Ishikawa (cell line): ENCODE measurements around the gene PCDHA8.

Experiments
- CEBPB ChIP-seq: IDR thresholded peaks from 2 replicates; pipeline ENCODE4 v1.6.1; 2012
- CREB1 ChIP-seq: IDR thresholded peaks from 2 replicates; pipeline ENCODE4 v1.6.1; 2012; ENCODE audit warnings: low read depth
- EGR1 ChIP-seq: IDR thresholded peaks from 2 replicates; pipeline ENCODE4 v1.6.1; 2012
- EP300 ChIP-seq: IDR thresholded peaks from 2 replicates; pipeline ENCODE4 v1.6.1; 2012; ENCODE audit warnings: borderline replicate concordance
- FOXM1 ChIP-seq: IDR thresholded peaks from 2 replicates; pipeline ENCODE4 v1.6.1; 2012; ENCODE audit warnings: low read depth, borderline replicate concordance
- MAX ChIP-seq: IDR thresholded peaks from 2 replicates; pipeline ENCODE4 v1.6.1; 2012
- RAD21 ChIP-seq: IDR thresholded peaks from 2 replicates; pipeline ENCODE4 v1.6.1; 2012; ENCODE audit warnings: low read depth
- REST ChIP-seq: IDR thresholded peaks from 2 replicates; pipeline ENCODE4 v1.6.1; 2012; ENCODE audit warnings: low read depth, mild to moderate bottlenecking
- TCF12 ChIP-seq: IDR thresholded peaks from 2 replicates; pipeline ENCODE4 v1.6.1; 2012; ENCODE audit warnings: low read depth
- TEAD4 ChIP-seq: IDR thresholded peaks from 2 replicates; pipeline ENCODE4 v1.6.1; 2012
- YY1 ChIP-seq: IDR thresholded peaks from 2 replicates; pipeline ENCODE4 v1.6.1; 2012; ENCODE audit warnings: low read depth
- ZBTB7A ChIP-seq: IDR thresholded peaks from 2 replicates; pipeline ENCODE4 v1.6.1; 2012; ENCODE audit warnings: low read depth

The PCDHA8 gene

DNA sequence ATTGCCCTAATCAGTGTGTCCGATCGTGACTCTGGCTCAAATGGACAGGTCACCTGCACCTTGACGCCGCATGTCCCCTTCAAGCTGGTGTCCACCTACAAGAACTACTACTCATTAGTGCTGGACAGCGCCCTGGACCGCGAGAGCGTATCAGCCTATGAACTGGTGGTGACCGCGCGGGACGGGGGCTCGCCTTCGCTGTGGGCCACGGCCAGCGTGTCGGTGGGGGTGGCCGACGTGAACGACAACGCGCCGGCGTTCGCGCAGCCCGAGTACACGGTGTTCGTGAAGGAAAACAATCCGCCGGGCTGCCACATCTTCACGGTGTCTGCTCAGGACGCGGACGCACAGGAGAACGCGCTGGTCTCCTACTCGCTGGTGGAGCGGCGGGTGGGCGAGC, 42.4 kb downstream of the PCDHA8 start:
- TF ChIP-seq RAD21 (no peak), REST (peak; percentile 45; the same call in 1 of the 2 replicates), EP300 (no peak)

DNA sequence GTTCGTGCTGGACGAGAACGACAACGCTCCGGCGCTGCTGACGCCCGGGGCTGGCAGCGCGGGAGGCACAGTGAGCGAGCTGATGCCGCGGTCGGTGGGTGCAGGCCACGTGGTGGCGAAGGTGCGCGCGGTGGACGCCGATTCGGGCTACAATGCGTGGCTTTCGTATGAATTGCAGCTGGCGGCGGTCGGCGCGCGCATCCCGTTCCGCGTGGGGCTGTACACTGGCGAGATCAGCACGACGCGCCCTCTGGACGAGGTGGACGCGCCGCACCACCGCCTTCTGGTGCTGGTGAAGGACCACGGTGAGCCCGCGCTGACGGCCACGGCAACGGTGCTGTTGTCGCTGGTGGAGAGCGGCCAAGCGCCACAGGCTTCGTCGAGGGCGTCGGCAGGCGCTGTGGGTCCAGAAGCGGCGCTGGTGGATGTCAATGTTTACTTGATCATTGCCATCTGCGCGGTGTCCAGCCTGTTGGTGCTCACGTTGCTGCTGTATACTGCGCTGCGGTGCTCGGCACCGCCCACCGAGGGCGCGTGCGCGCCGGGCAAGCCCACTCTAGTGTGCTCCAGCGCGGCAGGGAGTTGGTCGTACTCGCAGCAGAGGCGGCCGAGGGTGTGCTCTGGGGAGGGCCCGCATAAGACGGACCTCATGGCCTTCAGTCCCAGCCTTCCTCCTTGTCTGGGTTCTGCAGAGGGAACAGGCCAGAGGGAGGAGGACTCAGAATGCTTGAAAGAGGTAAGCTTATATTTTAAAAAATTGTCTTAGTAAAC, 43.1 kb downstream of the PCDHA8 start:
- TF ChIP-seq ZBTB7A (no peak), YY1 (no peak), MAX (no peak), TCF12 (no peak), EGR1 (no peak), CEBPB (no peak), REST (no peak), FOXM1 (no peak), RAD21 (no peak), CREB1 (no peak), TEAD4 (no peak)
